SU-DHL-6 (cell line): ENCODE data around the gene ALKBH5.

ENCODE experiments used
- EZH2phosphoT487 ChIP-seq: fragments of 200-600 bp; sonication (generic), shearing (Covaris generic); conservative IDR thresholded peaks from 2 replicates; pipeline ENCODE4 v1.6.1; 2018; ENCODE audit warnings: mild to moderate bottlenecking, antibody characterized with exemption, low read length, moderate library complexity, mixed read lengths
- TF ChIP-seq, protein P1 (sequence below): fragments of 200-600 bp; sonication (generic); IDR thresholded peaks from one replicate; pipeline ENCODE4 v1.5.1; 2017; ENCODE audit warnings: antibody characterized with exemption, mild to moderate bottlenecking, low read length, moderate library complexity; ENCODE audit not compliant: insufficient read depth, poor library complexity, severe bottlenecking

DNA sequence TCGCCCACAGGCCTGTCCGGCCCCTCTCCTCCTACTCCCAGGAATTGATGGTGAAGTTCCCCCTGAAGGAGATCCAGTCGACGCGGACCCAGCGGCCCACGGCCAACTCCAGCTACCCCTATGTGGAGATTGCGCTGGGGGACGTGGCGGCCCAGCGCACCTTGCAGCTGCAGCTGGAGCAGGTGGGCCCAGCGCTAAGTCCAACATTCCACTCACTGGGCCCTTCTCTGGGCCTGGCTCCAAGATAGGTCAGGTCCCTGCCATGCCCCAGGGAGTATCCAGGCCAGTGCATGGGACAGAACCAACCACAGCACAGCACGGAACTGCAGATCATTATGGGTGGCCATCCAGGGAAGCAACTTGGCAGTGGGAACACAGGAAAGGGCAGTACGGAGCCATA lies 9.9 kb upstream of the ALKBH5 start:
- no peak for TF ChIP-seq EZH2phosphoT487
- TF ChIP-seq, protein P1, sequence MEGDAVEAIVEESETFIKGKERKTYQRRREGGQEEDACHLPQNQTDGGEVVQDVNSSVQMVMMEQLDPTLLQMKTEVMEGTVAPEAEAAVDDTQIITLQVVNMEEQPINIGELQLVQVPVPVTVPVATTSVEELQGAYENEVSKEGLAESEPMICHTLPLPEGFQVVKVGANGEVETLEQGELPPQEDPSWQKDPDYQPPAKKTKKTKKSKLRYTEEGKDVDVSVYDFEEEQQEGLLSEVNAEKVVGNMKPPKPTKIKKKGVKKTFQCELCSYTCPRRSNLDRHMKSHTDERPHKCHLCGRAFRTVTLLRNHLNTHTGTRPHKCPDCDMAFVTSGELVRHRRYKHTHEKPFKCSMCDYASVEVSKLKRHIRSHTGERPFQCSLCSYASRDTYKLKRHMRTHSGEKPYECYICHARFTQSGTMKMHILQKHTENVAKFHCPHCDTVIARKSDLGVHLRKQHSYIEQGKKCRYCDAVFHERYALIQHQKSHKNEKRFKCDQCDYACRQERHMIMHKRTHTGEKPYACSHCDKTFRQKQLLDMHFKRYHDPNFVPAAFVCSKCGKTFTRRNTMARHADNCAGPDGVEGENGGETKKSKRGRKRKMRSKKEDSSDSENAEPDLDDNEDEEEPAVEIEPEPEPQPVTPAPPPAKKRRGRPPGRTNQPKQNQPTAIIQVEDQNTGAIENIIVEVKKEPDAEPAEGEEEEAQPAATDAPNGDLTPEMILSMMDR: no peak
